ENCODE measurements around the gene FAM228A. TPM values are rescaled to one million over a fixed set of nuclear protein-coding genes. Genes with fewer than 3 reads are reported as not detected.

The FAM228A gene
- total and polyA plus RNA-seq, 2 experiments from 2014 or later = 0.61 to 3.0 TPM

- no peaks in the 10 kb centered on the region for H3K9me3 ChIP-seq (ENCODE audit: low read depth)
- H3K27ac ChIP-seq = no peak overlapping the region
- no peak overlapping the region for H3K4me3 ChIP-seq
- H3K27me3 ChIP-seq = no peaks in the 10 kb centered on the region
- H3K36me3 ChIP-seq = no peaks in the 10 kb centered on the region
- no peak for TF ChIP-seq CTCF (IDR thresholded peaks at IDR 0.05; ENCODE audit: low read depth, low read length)
- no peak for DNase-seq (ENCODE audit: low read depth in 1 of 2, low spot score in 1 of 2)
- no peaks in the 10 kb centered on the region for H3K4me1 ChIP-seq (ENCODE audit: low read depth)
Observed at GRCh38 chr2:24233321-24233720, 58.5 kb downstream of the FAM228A start.

- H3K4me3 ChIP-seq = no peak overlapping the region
- H3K36me3 ChIP-seq = no peaks in the 10 kb centered on the region
- no peaks in the 10 kb centered on the region for H3K4me1 ChIP-seq (ENCODE audit: low read depth)
- no peaks in the 10 kb centered on the region for H3K9me3 ChIP-seq (ENCODE audit: low read depth)
- no peak for DNase-seq (ENCODE audit: low read depth in 1 of 2, low spot score in 1 of 2)
- no peak overlapping the region for H3K27ac ChIP-seq
- TF ChIP-seq CTCF (IDR thresholded peaks at IDR 0.05; ENCODE audit: low read depth, low read length) = no peak
- no peaks in the 10 kb centered on the region for H3K27me3 ChIP-seq
Observed at GRCh38 chr2:24237313-24237712, 62.5 kb downstream of the FAM228A start.

DNA sequence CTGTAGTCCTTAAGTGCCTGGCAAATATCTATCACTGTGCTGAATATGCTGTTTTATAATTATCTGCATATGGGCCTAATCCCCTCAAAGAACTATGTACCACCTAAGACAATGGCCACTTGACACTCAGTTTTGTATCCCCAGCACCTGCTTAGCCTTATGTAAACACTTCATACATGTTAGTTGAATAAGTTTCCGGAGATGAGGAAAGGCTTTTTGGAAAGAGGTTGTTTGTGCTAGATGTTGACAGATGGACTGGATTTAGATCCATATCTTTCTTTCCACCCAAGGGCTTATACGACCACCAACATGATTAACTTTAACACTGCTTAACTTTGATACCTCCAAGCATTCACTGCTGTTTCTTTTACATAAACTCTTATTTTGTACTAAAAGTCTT, 63.3 kb downstream of the FAM228A start:
- no peak for TF ChIP-seq CTCF (IDR thresholded peaks at IDR 0.05; ENCODE audit: low read depth, low read length)
- Histone ChIP-seq H3K4me1 (ENCODE audit: low read depth) (no peaks in the 10 kb centered on the region), H3K27ac (no peak overlapping the region)

DNA sequence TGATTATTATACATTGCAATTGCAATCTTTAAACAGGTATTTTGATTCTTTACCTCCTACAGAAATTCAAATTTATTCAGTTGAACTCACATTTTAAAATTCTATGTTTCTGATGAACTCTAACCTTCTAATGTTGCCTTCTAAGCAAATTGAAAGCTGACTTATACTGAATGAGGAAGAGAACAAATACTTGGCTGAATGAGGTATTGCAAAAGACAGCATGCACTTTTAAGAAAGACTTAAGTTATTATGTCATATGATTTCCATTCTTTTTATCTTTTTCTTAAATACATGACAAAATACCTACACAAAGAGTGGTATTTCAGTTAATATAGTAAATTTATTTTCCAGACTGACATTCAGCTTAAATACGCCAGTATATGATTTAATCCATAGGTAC, 64.7 kb downstream of the FAM228A start:
- DNase-seq (ENCODE audit: low read depth in 1 of 2, low spot score in 1 of 2) = peak in 1 of 2 donors; percentile 3
- Histone ChIP-seq H3K27ac (no peak overlapping the region), H3K9me3 (ENCODE audit: low read depth) (no peaks in the 10 kb centered on the region), H3K4me1 (ENCODE audit: low read depth) (no peaks in the 10 kb centered on the region), H3K36me3 (no peaks in the 10 kb centered on the region), H3K27me3 (no peaks in the 10 kb centered on the region), H3K4me3 (no peak overlapping the region)
- no peak for TF ChIP-seq CTCF (IDR thresholded peaks at IDR 0.05; ENCODE audit: low read depth, low read length)

More for the DNA sequence above, 63.3 kb downstream of the FAM228A start:
- H3K27me3 ChIP-seq = no peaks in the 10 kb centered on the region
- no peaks in the 10 kb centered on the region for H3K9me3 ChIP-seq (ENCODE audit: low read depth)
- H3K4me3 ChIP-seq = no peak overlapping the region
- no peak for DNase-seq (ENCODE audit: low read depth in 1 of 2, low spot score in 1 of 2)
- no peaks in the 10 kb centered on the region for H3K36me3 ChIP-seq

Other genes starting within 250 kb of the FAM228A start
- 11.3 and 17.2 TPM in 2 replicates for gene ATAD2B, start 247.9 kb upstream of the FAM228A start, total RNA-seq
- 10.7 and 14.4 TPM in 2 replicates for gene ATAD2B, start 247.9 kb upstream of the FAM228A start, polyA plus RNA-seq
- 14.7 and 19.1 TPM in 2 replicates for gene UBXN2A, start 234.6 kb upstream of the FAM228A start, total RNA-seq
- 19.3 and 25.2 TPM in 2 replicates for gene UBXN2A, start 234.6 kb upstream of the FAM228A start, polyA plus RNA-seq
- 0.14 and 0.69 TPM in 2 replicates for gene MFSD2B, start 165.0 kb upstream of the FAM228A start, total RNA-seq
- 0.23 and 3.9 TPM in 2 replicates for gene MFSD2B, start 165.0 kb upstream of the FAM228A start, polyA plus RNA-seq
- 7.7 and 8.1 TPM in 2 replicates for gene WDCP, start 127.7 kb upstream of the FAM228A start, total RNA-seq
- 6.8 and 8.2 TPM in 2 replicates for gene WDCP, start 127.7 kb upstream of the FAM228A start, polyA plus RNA-seq
- gene FKBP1B, start 125.3 kb upstream of the FAM228A start, total RNA-seq = 39.4 and 43.1 TPM in 2 replicates
- 46.3 and 63.6 TPM in 2 replicates for gene FKBP1B, start 125.3 kb upstream of the FAM228A start, polyA plus RNA-seq
- 88.5 and 133 TPM in 2 replicates for gene SF3B6, start 98.7 kb upstream of the FAM228A start, total RNA-seq
- 238 and 292 TPM in 2 replicates for gene SF3B6, start 98.7 kb upstream of the FAM228A start, polyA plus RNA-seq
- gene TP53I3, start 90.2 kb upstream of the FAM228A start, total RNA-seq = 25.4 and 55.5 TPM in 2 replicates
- 31.6 and 70.2 TPM in 2 replicates for gene TP53I3, start 90.2 kb upstream of the FAM228A start, polyA plus RNA-seq
- 3.2 TPM in 1 of 2 replicates, not detected in the other for gene PFN4, start 51.7 kb upstream of the FAM228A start, total RNA-seq
- gene PFN4, start 51.7 kb upstream of the FAM228A start, polyA plus RNA-seq = 0.36 and 1.9 TPM in 2 replicates
- 16.3 TPM in 2 replicates for gene FAM228B, start 51.6 kb upstream of the FAM228A start, total RNA-seq
- gene FAM228B, start 51.6 kb upstream of the FAM228A start, polyA plus RNA-seq = 42.3 and 60.5 TPM in 2 replicates
- gene ITSN2, start 185.5 kb downstream of the FAM228A start, total RNA-seq = 20.4 and 22.8 TPM in 2 replicates
- 20.0 and 22.3 TPM in 2 replicates for gene ITSN2, start 185.5 kb downstream of the FAM228A start, polyA plus RNA-seq